OCI-LY1 (cell line): ENCODE data around the gene TMEM63B.

Experiments used
- H2AFZ ChIP-seq: fragments of 200-600 bp; sonication (generic), shearing (Covaris generic); 2 replicates; pipeline ENCODE4 v1.6.0; 2014; ENCODE audit warnings: antibody characterized with exemption, mild to moderate bottlenecking, low read length
- H3F3A ChIP-seq: fragments of 200-600 bp; sonication (generic), shearing (Covaris generic); 2 replicates; pipeline ENCODE4 v1.6.0; 2014; ENCODE audit warnings: mild to moderate bottlenecking, antibody characterized with exemption, low read length, moderate library complexity; ENCODE audit not compliant: insufficient read depth
- H3K27ac ChIP-seq: fragments of 200-600 bp; sonication (generic); 2 replicates; pipeline ENCODE4 v1.5.1; 2014; ENCODE audit warnings: low read length, mixed run types, mild to moderate bottlenecking, low read depth; ENCODE audit not compliant: poor library complexity, severe bottlenecking
- H3K27me3 ChIP-seq: fragments of 200-600 bp; sonication (generic); 2 replicates; pipeline ENCODE4 v1.6.0; 2014; ENCODE audit warnings: antibody characterized with exemption, mild to moderate bottlenecking, low read length, moderate library complexity; ENCODE audit not compliant: insufficient read depth
- H3K36me3 ChIP-seq: fragments of 200-600 bp; sonication (generic); 2 replicates; pipeline ENCODE4 v1.6.1; 2014; ENCODE audit warnings: mild to moderate bottlenecking, antibody characterized with exemption, low read length, moderate library complexity, mixed read lengths; ENCODE audit not compliant: insufficient read depth
- H3K4me1 ChIP-seq: fragments of 200-600 bp; sonication (generic); 2 replicates; pipeline ENCODE4 v1.5.1; 2014; ENCODE audit warnings: mild to moderate bottlenecking, low read length, moderate library complexity; ENCODE audit not compliant: insufficient read depth, severe bottlenecking
- H3K4me2 ChIP-seq: fragments of 200-600 bp; sonication (generic), shearing (Covaris generic); 2 replicates; pipeline ENCODE4 v1.6.1; 2014; ENCODE audit warnings: low read length
- H3K4me3 ChIP-seq: fragments of 200-600 bp; sonication (generic); 2 replicates; pipeline ENCODE4 v1.5.1; 2014; ENCODE audit warnings: low read length, low read depth, mild to moderate bottlenecking, mixed read lengths; ENCODE audit not compliant: poor library complexity, severe bottlenecking
- H3K79me2 ChIP-seq: fragments of 200-600 bp; shearing (Covaris generic); 2 replicates; pipeline ENCODE4 v1.6.1; 2016; ENCODE audit warnings: mixed run types, low read length, mixed read lengths; ENCODE audit not compliant: insufficient read depth
- H3K9ac ChIP-seq: fragments of 200-600 bp; sonication (generic), shearing (Covaris generic); 2 replicates; pipeline ENCODE4 v1.6.1; 2014; ENCODE audit warnings: mild to moderate bottlenecking, low read length, mixed read lengths
- H3K9me2 ChIP-seq: fragments of 200-600 bp; sonication (generic), shearing (Covaris generic); 2 replicates; pipeline ENCODE4 v1.6.1; 2014; ENCODE audit warnings: low read depth, mild to moderate bottlenecking, low read length, mixed read lengths
- H3K9me3 ChIP-seq: fragments of 200-600 bp; shearing (Covaris generic); 2 replicates; pipeline ENCODE4 v1.6.1; 2014; ENCODE audit warnings: low read length, mixed read lengths
- H4K20me1 ChIP-seq: fragments of 200-600 bp; sonication (generic), shearing (Covaris generic); 2 replicates; pipeline ENCODE4 v1.6.0; 2016; ENCODE audit warnings: mild to moderate bottlenecking, low read length; ENCODE audit not compliant: insufficient read depth
- EZH2 ChIP-seq: fragments of 200-600 bp; sonication (generic), shearing (Covaris generic); IDR thresholded peaks from 2 replicates; pipeline ENCODE4 v1.8.0; 2017; ENCODE audit warnings: borderline replicate concordance, mixed run types, mild to moderate bottlenecking, antibody characterized with exemption, low read length, moderate library complexity, mixed read lengths
- TF ChIP-seq, protein P1 (sequence below): fragments of 200-600 bp; sonication (generic), shearing (Covaris generic); IDR thresholded peaks from 2 replicates; pipeline ENCODE4 v1.5.1; 2017; ENCODE audit warnings: mild to moderate bottlenecking, antibody characterized with exemption, low read length, moderate library complexity, mixed read lengths

TMEM63B gene

DNA sequence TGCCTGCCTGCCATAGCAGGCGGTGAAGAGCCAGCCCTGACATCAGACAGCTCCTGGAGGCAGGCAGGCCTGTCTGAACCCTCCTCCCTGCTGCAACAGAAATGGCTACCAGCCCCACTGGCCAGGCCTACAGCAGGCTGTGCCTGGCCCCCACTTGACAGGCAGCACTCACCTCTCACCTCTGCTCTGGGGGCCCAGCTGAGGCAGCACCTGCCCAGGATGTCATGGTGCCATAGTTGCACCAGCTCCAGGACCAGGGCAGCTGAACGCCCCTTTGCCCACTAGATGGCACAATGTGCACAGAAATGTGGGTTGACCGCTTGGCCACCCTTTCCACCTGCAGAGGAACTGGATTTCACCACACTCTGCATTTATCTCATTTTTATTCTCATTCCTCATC is 30.7 kb upstream of the TMEM63B start:
- H4K20me1 ChIP-seq, result no peaks in the 10 kb centered on the region
- TF ChIP-seq, protein P1, sequence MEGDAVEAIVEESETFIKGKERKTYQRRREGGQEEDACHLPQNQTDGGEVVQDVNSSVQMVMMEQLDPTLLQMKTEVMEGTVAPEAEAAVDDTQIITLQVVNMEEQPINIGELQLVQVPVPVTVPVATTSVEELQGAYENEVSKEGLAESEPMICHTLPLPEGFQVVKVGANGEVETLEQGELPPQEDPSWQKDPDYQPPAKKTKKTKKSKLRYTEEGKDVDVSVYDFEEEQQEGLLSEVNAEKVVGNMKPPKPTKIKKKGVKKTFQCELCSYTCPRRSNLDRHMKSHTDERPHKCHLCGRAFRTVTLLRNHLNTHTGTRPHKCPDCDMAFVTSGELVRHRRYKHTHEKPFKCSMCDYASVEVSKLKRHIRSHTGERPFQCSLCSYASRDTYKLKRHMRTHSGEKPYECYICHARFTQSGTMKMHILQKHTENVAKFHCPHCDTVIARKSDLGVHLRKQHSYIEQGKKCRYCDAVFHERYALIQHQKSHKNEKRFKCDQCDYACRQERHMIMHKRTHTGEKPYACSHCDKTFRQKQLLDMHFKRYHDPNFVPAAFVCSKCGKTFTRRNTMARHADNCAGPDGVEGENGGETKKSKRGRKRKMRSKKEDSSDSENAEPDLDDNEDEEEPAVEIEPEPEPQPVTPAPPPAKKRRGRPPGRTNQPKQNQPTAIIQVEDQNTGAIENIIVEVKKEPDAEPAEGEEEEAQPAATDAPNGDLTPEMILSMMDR, result peak; percentile 87
- no peak for TF ChIP-seq EZH2
- no peaks in the 10 kb centered on the region for H3F3A ChIP-seq
- H3K4me3 ChIP-seq, result no peak overlapping the region
- no peaks in the 10 kb centered on the region for H3K27me3 ChIP-seq
- no peak overlapping the region for H2AFZ ChIP-seq
- H3K9me3 ChIP-seq, result no peaks in the 10 kb centered on the region
- H3K9ac ChIP-seq, result no peak overlapping the region
- H3K4me1 ChIP-seq, result no peaks in the 10 kb centered on the region
- H3K36me3 ChIP-seq, result peaks cover 11% of the 10 kb centered on the region; the same call in 1 of the 2 replicates
- no peaks in the 10 kb centered on the region for H3K9me2 ChIP-seq
- H3K27ac ChIP-seq, result no peak overlapping the region
- no peak overlapping the region for H3K4me2 ChIP-seq
- no peaks in the 10 kb centered on the region for H3K79me2 ChIP-seq

DNA sequence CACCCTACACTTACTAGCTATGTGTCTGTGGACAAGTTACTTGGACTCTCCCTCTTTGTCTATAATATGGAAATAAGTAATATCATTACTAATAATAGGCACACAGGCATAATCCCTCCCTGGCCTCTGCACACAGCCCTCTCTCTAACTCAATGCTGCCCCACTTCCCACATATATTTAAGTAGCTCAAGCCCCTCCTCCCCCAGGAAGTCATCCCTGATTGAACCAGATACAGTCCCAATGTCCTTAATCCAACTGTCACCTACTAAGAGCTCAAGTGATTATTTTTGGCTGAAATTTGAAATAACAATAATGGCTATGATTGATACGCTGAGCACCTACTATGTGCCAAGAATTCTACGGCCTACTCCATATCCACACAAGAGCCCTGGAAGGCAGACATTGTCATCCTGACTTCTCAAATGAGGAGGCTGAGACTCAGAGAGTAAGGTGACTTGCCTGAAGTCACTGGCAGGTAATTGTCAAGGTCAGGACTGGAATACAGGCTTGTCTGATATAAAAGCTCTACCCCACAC is 29.5 kb upstream of the TMEM63B start:
- TF ChIP-seq, protein P1, result no peak
- no peak for TF ChIP-seq EZH2
- no peak overlapping the region for H3K9ac ChIP-seq

DNA sequence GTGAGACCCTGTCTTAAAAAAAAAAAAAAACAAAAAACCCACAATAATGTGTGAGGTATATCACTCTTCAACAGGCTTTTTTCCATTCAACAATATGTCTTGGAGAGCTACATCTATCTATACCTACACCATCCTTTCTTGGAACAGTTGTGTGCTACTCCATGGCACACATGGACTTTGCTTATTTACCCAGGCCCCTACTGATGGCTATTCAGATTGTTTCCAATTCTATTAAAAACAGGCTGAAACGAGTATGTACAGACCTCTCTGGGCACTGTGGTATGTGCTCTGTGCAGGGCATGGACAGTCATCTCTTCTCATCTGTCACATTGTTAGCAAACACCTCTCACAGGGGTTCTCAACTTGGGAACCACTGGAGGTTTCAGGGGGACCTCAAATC is 28.2 kb upstream of the TMEM63B start:
- Histone ChIP-seq H3K4me1 (no peaks in the 10 kb centered on the region), H3K79me2 (no peaks in the 10 kb centered on the region), H3K36me3 (peaks cover 18% of the 10 kb centered on the region; the same call in 1 of the 2 replicates)

More for the DNA sequence above, 29.5 kb upstream of the TMEM63B start:
- no peak overlapping the region for H2AFZ ChIP-seq
- no peaks in the 10 kb centered on the region for H3F3A ChIP-seq
- H3K36me3 ChIP-seq, result peaks cover 11% of the 10 kb centered on the region; the same call in 1 of the 2 replicates
- no peak overlapping the region for H3K4me3 ChIP-seq
- no peaks in the 10 kb centered on the region for H3K4me1 ChIP-seq
- no peaks in the 10 kb centered on the region for H3K9me3 ChIP-seq
- H3K9me2 ChIP-seq, result no peaks in the 10 kb centered on the region
- H4K20me1 ChIP-seq, result no peaks in the 10 kb centered on the region
- H3K79me2 ChIP-seq, result no peaks in the 10 kb centered on the region
- no peak overlapping the region for H3K27ac ChIP-seq
- no peaks in the 10 kb centered on the region for H3K27me3 ChIP-seq
- H3K4me2 ChIP-seq, result no peak overlapping the region

More for the DNA sequence above, 28.2 kb upstream of the TMEM63B start:
- no peak overlapping the region for H3K27ac ChIP-seq
- no peaks in the 10 kb centered on the region for H3F3A ChIP-seq
- no peak overlapping the region for H3K4me2 ChIP-seq
- H3K9me2 ChIP-seq, result no peaks in the 10 kb centered on the region
- no peak overlapping the region for H3K9ac ChIP-seq
- H3K27me3 ChIP-seq, result no peaks in the 10 kb centered on the region
- H4K20me1 ChIP-seq, result no peaks in the 10 kb centered on the region
- no peak overlapping the region for H3K4me3 ChIP-seq
- H3K9me3 ChIP-seq, result no peaks in the 10 kb centered on the region
- no peak overlapping the region for H2AFZ ChIP-seq
- TF ChIP-seq, protein P1, result no peak
- no peak for TF ChIP-seq EZH2
